Transverse colon (tissue), 4 donors: Measurements from ENCODE around the gene WNT11. TPM values are rescaled to one million over a fixed set of nuclear protein-coding genes. Genes with fewer than 3 reads are reported as not detected.

Source experiments
- DNase-seq: peaks from one replicate; pipeline ENCODE4 v3.0.0-alpha.2; 2019
- H3K27ac ChIP-seq, 4 donors: fragments of 200-600 bp; sonication (generic); 2 replicates each; pipeline ENCODE4 v1.5.1; 2016 to 2018; ENCODE audit warnings: inconsistent platforms in 4 of 4
- H3K27me3 ChIP-seq: fragments of 200-600 bp; sonication (generic); 2 replicates; pipeline ENCODE4 v1.5.1; 2017; ENCODE audit warnings: inconsistent platforms
- H3K36me3 ChIP-seq, 4 donors: fragments of 200-600 bp; sonication (generic); 2 replicates each; pipeline ENCODE4 v1.5.1; 2017 to 2019; ENCODE audit warnings: inconsistent platforms in 4 of 4
- H3K4me1 ChIP-seq, 4 donors: fragments of 200-600 bp; sonication (generic); 2 replicates each; pipeline ENCODE4 v1.5.1; 2017 to 2020; ENCODE audit warnings: inconsistent platforms in 4 of 4
- H3K4me3 ChIP-seq, 4 donors: fragments of 200-600 bp; sonication (generic); 1 replicate in 1 of 4; 2 replicates in 3 of 4; pipeline versions ENCODE4 v1.5.1 to v1.6.1; 2017 to 2019; ENCODE audit warnings: inconsistent platforms in 4 of 4
- H3K9me3 ChIP-seq, 2 donors: fragments of 200-600 bp; sonication (generic); 2 replicates each; pipeline ENCODE4 v1.5.1; 2017 to 2019; ENCODE audit warnings: inconsistent platforms in 2 of 2
- CTCF ChIP-seq, 5 experiments: fragments of 200-600 bp in 3 of 5; fragments of 450-650 bp in 2 of 5; sonication (generic) in 3 of 5; IDR thresholded peaks; 1 replicate in 2 of 5; 2 replicates in 3 of 5; pipeline ENCODE4 v1.5.1; 2016 to 2017; ENCODE audit warnings: antibody characterized with exemption in 5 of 5, inconsistent platforms in 3 of 5, mild to moderate bottlenecking in 2 of 5, moderate library complexity in 1 of 5
- EP300 ChIP-seq: sonication (generic); formaldehyde crosslinking; IDR thresholded peaks from one replicate; pipeline ENCODE4 v1.6.1; 2017; ENCODE audit warnings: antibody characterized with exemption, low read depth
- POLR2A ChIP-seq: fragments of 450-650 bp; IDR thresholded peaks from one replicate; pipeline ENCODE4 v1.6.1; 2016; ENCODE audit warnings: antibody characterized with exemption, mild to moderate bottlenecking, moderate library complexity
- POLR2AphosphoS5 ChIP-seq, 3 donors: sonication (generic); formaldehyde crosslinking; IDR thresholded peaks; one replicate each; pipeline ENCODE4 v1.6.1; 2016; ENCODE audit warnings: antibody characterized with exemption in 3 of 3
- WGBS, 2 donors: methylation state at CpG; one replicate each; pipeline ENCODE4 v1.1.5; 2018; ENCODE audit warnings: low coverage in 1 of 2; 5-methylcytosine and 5-hydroxymethylcytosine counted together
- in situ Hi-C, 4 donors: fragments of 200-750 bp; cut with MboI; loops; one replicate each; pipeline versions ENCODE4 v1.15.0 to v1.15.1; 2017; ENCODE audit warnings: low sequenced_read_pairs in 3 of 4, low pct_ligation_motif_present in 1 of 4, low pct_unique_long_range_greater_than_20kb in 1 of 4
- intact Hi-C: fragments of 100-400 bp; cut with DNase I; formaldehyde crosslinking; loops from one replicate; pipeline ENCODE4 v1.15.1; 2023; ENCODE audit warnings: low total_unique reads
- total RNA-seq, 4 donors: library from RNA; depleted of rRNA; stranded (reverse); fragments of >200 nt; gene quantifications; one replicate each; pipeline ENCODE4 v1.1.0, GENCODE V29; 2016

WNT11 gene
- total RNA-seq, 4 donors from 2014 or later = 2.4 to 14.6 (median 9.9) TPM

- Histone ChIP-seq H3K4me1 (peaks cover 0 to 5% (median 2%) of the 10 kb centered on the region in 4 donors), H3K4me3 (no peak overlapping the region), H3K27me3 (no peaks in the 10 kb centered on the region), H3K9me3 (no peaks in the 10 kb centered on the region), H3K27ac (no peak overlapping the region), H3K36me3 (no peaks in the 10 kb centered on the region)
- TF ChIP-seq CTCF (IDR thresholded peaks at IDR 0.05) (no peak), EP300 (no peak), POLR2AphosphoS5 (IDR thresholded peaks at IDR 0.05) (no peak), POLR2A (no peak)
- in situ Hi-C loops = no loop called here
- no peak for DNase-seq
- intact Hi-C loops = no loop called here
- 40 to 78% methylated on average over 1 to 10 of the region's 10 CpGs for WGBS, 2 donors
Measured at GRCh38 chr11:76185511-76185910, 20.8 kb downstream of the WNT11 start.

- no peak for DNase-seq
- Histone ChIP-seq H3K4me1 (peaks cover 0 to 5% (median 2%) of the 10 kb centered on the region in 4 donors), H3K9me3 (no peaks in the 10 kb centered on the region), H3K4me3 (no peak overlapping the region), H3K27me3 (no peaks in the 10 kb centered on the region), H3K27ac (no peak overlapping the region), H3K36me3 (no peaks in the 10 kb centered on the region)
- TF ChIP-seq POLR2AphosphoS5 (IDR thresholded peaks at IDR 0.05) (no peak), EP300 (no peak), CTCF (IDR thresholded peaks at IDR 0.05) (no peak), POLR2A (no peak)
- WGBS, 2 donors = 61% methylated on average over 7 of the region's 7 CpGs; no CpG with 5 or more reads in 1 of the 2 donors
- intact Hi-C loops = no loop called here
- in situ Hi-C loops = no loop called here
Measured at GRCh38 chr11:76184551-76184993, 21.7 kb downstream of the WNT11 start.

DNA sequence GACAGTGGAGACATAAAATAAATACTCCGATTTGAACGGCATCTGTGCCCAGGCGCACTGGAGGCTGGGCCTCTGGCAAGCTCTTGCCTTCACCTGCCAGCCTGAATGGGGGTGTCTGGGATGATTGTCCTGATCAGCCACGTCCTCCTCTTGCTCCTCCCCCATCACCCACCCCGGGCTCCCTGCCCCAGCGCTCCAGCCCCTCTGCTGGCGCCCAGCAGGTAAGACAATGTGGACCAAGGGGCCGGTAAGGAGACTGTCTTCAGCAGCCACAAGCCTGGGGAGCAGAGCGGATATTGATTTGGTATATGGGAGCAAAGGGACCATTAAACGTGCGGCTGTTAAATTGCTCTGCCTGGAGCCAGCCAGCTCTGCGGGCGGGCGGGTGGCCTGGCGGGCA, 24.9 kb downstream of the WNT11 start:
- no peaks in the 10 kb centered on the region for H3K36me3 ChIP-seq
- peaks cover 0 to 5% (median 2%) of the 10 kb centered on the region in 4 donors for H3K4me1 ChIP-seq
- WGBS, 2 donors = 88% methylated on average over 14 of the region's 15 CpGs; no CpG with 5 or more reads in 1 of the 2 donors
- in situ Hi-C loops = no loop called here
- no peaks in the 10 kb centered on the region for H3K9me3 ChIP-seq
- no peak overlapping the region for H3K4me3 ChIP-seq
- intact Hi-C loops = no loop called here
- no peak overlapping the region for H3K27ac ChIP-seq
- TF ChIP-seq EP300 (no peak), CTCF (IDR thresholded peaks at IDR 0.05) (no peak), POLR2A (no peak), POLR2AphosphoS5 (IDR thresholded peaks at IDR 0.05) (no peak)
- no peak for DNase-seq
- H3K27me3 ChIP-seq = no peaks in the 10 kb centered on the region

- Histone ChIP-seq H3K4me3 (no peak overlapping the region), H3K27me3 (no peaks in the 10 kb centered on the region), H3K36me3 (no peaks in the 10 kb centered on the region), H3K4me1 (no peaks in the 10 kb centered on the region), H3K27ac (no peak overlapping the region), H3K9me3 (no peaks in the 10 kb centered on the region)
- in situ Hi-C loops (no loop called here), intact Hi-C loops (no loop called here)
- no peak for TF ChIP-seq CTCF (IDR thresholded peaks at IDR 0.05)
- 79 to 98% methylated on average over 4 to 9 of the region's 13 CpGs for WGBS, 2 donors
- no peak for DNase-seq
Measured at GRCh38 chr11:76179147-76179546, 27.2 kb downstream of the WNT11 start.
